Astrocyte of the spinal cord (primary cell): ENCODE data around the gene CBLB.

Experiments
- DNase-seq: peaks from one replicate; pipeline ENCODE4 v3.0.0; 2011; ENCODE audit warnings: low read depth, low spot score
- H3K4me3 ChIP-seq: 2 replicates; pipeline ENCODE4 v1.5.1; 2011; ENCODE audit warnings: low read depth, mild to moderate bottlenecking, low read length, moderate library complexity
- CTCF ChIP-seq: IDR thresholded peaks from 2 replicates; pipeline ENCODE4 v1.5.1; 2012; ENCODE audit warnings: low read depth, mild to moderate bottlenecking, low read length, inconsistent platforms
- in situ Hi-C: cut with HindIII; loops from 2 replicates; pipeline ENCODE4 v1.10.0; 2017; ENCODE audit warnings: low sequenced_read_pairs

The CBLB gene

GRCh38 chr3:105809208-105809888 is 59.5 kb downstream of the CBLB start:
- no peak for TF ChIP-seq CTCF
- in situ Hi-C loops: no loop called here

DNA sequence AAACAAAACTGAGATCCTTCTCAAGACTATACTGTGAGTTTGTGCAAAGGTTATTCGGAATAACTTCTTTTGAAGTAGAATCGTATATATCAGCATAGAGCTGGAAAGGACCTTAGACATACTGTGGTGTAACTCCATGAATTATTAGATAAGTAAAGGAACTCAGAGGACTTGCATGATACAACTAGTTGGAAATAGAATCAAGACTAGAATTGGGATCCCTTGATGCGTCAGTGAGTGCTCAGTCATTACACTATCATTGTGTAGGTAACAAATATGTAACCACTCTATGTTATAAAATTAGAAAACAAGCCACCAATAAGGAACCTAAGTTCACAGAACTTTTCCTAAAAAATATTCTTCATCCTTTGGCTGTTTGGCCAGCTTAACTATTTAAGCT is 61.1 kb downstream of the CBLB start:
- no peak for DNase-seq
- H3K4me3 ChIP-seq: no peak overlapping the region
- in situ Hi-C loops: no loop called here
- TF ChIP-seq CTCF: no peak

More at GRCh38 chr3:105809208-105809888, 59.5 kb downstream of the CBLB start:
- no peak for DNase-seq
- H3K4me3 ChIP-seq: no peak overlapping the region

GRCh38 chr3:105807146-105807545 is 61.7 kb downstream of the CBLB start:
- in situ Hi-C loops: no loop called here
- no peak for DNase-seq
- H3K4me3 ChIP-seq: no peak overlapping the region
- TF ChIP-seq CTCF: no peak

GRCh38 chr3:105806359-105806758 is 62.5 kb downstream of the CBLB start:
- in situ Hi-C loops: no loop called here
- TF ChIP-seq CTCF: no peak
- peak; percentile 63 for DNase-seq
- H3K4me3 ChIP-seq: no peak overlapping the region

GRCh38 chr3:105805404-105805803 is 63.4 kb downstream of the CBLB start:
- no peak overlapping the region for H3K4me3 ChIP-seq
- no peak for DNase-seq
- in situ Hi-C loops: no loop called here
- no peak for TF ChIP-seq CTCF

GRCh38 chr3:105802118-105802706 is 66.6 kb downstream of the CBLB start:
- in situ Hi-C loops: no loop called here
- no peak overlapping the region for H3K4me3 ChIP-seq
- no peak for TF ChIP-seq CTCF
- DNase-seq: no peak
